ENCODE results near the gene ARID3A. TPM values are rescaled to one million over a fixed set of nuclear protein-coding genes. Genes with fewer than 3 reads are reported as not detected.
A peak's percentile ranks its signal among the peaks of the same experiment; 100 is the strongest.

The ARID3A gene
- total and polyA plus RNA-seq, 2 of the 13 experiments (the other 11 are each of a cell fraction or from before 2014, with no cell fraction given): 71.3 to 77.9 TPM

DNA sequence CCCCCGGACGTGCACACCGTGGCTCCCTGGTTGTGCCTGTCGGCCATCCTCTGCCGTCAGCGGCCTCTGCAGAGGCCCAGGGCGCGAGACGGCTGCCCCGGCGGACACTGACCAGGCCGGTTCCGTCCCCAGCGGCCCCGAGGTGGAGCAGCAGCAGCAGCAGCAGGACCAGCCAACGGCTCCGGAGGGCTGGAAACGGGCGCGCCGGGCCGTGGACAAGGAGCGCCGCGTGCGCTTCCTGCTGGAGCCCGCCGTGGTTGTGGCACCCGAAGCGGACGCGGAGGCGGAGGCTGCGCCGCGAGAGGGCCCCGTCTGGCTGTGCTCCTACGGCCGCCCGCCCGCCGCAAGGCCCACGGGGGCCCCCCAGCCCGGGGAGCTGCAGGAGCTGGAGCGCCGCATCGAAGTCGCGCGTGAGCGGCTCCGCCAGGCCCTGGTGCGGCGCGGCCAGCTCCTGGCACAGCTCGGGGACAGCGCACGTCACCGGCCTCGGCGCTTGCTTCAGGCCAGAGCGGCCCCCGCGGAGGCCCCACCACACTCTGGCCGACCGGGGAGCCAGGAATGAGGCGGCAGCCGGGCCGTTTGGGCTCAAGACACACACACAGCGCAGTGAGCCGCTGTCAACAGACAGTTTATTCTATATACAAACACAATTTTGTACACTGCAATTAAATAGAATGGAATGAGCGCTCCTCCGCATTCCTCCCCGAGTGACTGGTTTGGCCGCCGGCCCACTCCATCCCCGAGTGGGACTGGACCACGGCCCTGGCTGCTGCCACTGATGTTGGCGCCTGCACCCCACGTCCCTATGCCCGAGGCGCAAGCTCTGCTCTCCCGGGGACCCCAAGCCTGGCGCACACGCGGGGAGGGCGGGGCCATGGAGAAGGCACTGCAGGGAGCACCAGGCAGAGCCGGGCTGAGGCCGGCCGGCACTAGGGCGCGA, 83.5 kb downstream of the ARID3A start:
- no TSS peak for BruUV-seq (replicated peaks)
- 97% methylated on average over 40 of the region's 92 CpGs for WGBS (ENCODE audit: low lambda C conversion rate)
- TF ChIP-seq, protein P1, sequence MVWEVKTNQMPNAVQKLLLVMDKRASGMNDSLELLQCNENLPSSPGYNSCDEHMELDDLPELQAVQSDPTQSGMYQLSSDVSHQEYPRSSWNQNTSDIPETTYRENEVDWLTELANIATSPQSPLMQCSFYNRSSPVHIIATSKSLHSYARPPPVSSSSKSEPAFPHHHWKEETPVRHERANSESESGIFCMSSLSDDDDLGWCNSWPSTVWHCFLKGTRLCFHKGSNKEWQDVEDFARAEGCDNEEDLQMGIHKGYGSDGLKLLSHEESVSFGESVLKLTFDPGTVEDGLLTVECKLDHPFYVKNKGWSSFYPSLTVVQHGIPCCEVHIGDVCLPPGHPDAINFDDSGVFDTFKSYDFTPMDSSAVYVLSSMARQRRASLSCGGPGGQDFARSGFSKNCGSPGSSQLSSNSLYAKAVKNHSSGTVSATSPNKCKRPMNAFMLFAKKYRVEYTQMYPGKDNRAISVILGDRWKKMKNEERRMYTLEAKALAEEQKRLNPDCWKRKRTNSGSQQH (CRISPR knock-in tag; IDR thresholded peaks at IDR 0.05; ENCODE audit: low read depth): no peak
- peak; percentile 74 for TF ChIP-seq AGO2 (optimal IDR thresholded peaks at IDR 0.05; ENCODE audit: low read depth, low read length)
- TF ChIP-seq NR2F2 (IDR thresholded peaks at IDR 0.05; ENCODE audit: borderline replicate concordance, low read depth): no peak
- no peak for TF ChIP-seq EED (CRISPR knock-in tag; IDR thresholded peaks at IDR 0.05)
- TF ChIP-seq, protein P2, sequence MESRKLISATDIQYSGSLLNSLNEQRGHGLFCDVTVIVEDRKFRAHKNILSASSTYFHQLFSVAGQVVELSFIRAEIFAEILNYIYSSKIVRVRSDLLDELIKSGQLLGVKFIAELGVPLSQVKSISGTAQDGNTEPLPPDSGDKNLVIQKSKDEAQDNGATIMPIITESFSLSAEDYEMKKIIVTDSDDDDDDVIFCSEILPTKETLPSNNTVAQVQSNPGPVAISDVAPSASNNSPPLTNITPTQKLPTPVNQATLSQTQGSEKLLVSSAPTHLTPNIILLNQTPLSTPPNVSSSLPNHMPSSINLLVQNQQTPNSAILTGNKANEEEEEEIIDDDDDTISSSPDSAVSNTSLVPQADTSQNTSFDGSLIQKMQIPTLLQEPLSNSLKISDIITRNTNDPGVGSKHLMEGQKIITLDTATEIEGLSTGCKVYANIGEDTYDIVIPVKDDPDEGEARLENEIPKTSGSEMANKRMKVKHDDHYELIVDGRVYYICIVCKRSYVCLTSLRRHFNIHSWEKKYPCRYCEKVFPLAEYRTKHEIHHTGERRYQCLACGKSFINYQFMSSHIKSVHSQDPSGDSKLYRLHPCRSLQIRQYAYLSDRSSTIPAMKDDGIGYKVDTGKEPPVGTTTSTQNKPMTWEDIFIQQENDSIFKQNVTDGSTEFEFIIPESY (CRISPR knock-in tag; IDR thresholded peaks at IDR 0.05): peak; percentile 82
- TF ChIP-seq, protein P3, sequence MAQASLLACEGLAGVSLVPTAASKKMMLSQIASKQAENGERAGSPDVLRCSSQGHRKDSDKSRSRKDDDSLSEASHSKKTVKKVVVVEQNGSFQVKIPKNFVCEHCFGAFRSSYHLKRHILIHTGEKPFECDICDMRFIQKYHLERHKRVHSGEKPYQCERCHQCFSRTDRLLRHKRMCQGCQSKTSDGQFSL (CRISPR knock-in tag; IDR thresholded peaks at IDR 0.05): no peak
- TF ChIP-seq RBFOX2 (IDR thresholded peaks at IDR 0.05; ENCODE audit: low read depth, low read length): peak; percentile 57
- POLR2A ChIA-PET: no interaction called here
- CTCF ChIA-PET (ENCODE audit: low intra/inter-chr PET ratio, low total read pairs): no interaction called here
- Histone ChIP-seq H2AFZ (ENCODE audit: low read length) (no peak overlapping the region), H3K36me3 (replicated peaks in 1 of 2; ENCODE audit: control insufficient read depth in 1 of 2, insufficient read depth in 2 of 2, low read length in 2 of 2) (peaks cover 11 to 14% of the 10 kb centered on the region in 2 experiments; a peak in 3 of 5 replicates), H3K9me3 (ENCODE audit: low read length) (no peaks in the 10 kb centered on the region), H3K4me2 (ENCODE audit: low read depth, low read length) (no peak overlapping the region), H3K4me3 (replicated peaks in 1 of 3; ENCODE audit: insufficient read depth in 1 of 3, low read depth in 2 of 3, low read length in 3 of 3) (no peak overlapping the region), H3K27me3 (ENCODE audit: control insufficient read depth in 1 of 2, insufficient read depth in 2 of 2, low read length in 2 of 2) (peaks cover 2 to 8% of the 10 kb centered on the region in 2 experiments), H3K27ac (ENCODE audit: extremely low read length, insufficient read depth, low read length) (no peak overlapping the region), H3K4me1 (ENCODE audit: insufficient read depth, low read length) (0 out of 2 replicates have a peak, but pooled peaks cover 5% of the 10 kb centered on the region), H3K9ac (ENCODE audit: insufficient read depth, low read depth, low read length) (no peak overlapping the region), H3K79me2 (ENCODE audit: insufficient read depth, low read length) (no peaks in the 10 kb centered on the region), H4K20me1 (ENCODE audit: insufficient read depth, low read length) (no peaks in the 10 kb centered on the region)
- no peak for ATAC-seq
- in situ Hi-C loops (cut with HindIII; ENCODE audit: extremely low pct_ligation_motif_present, low pct_unique_long_range_greater_than_20kb) (no loop called here), intact Hi-C loops (cut with micrococcal nuclease; ENCODE audit: unreplicated experiment) (no loop called here)
- DNase-seq (ENCODE audit: low spot score): no peak
- no peak for FAIRE-seq

All from HepG2 (cell line).